NCI-H2196 treated with DMSO at 0.1 percent for 48 hours (cell line): ENCODE data around the gene FLOT1.
A peak's percentile ranks its signal among the peaks of the same experiment; 100 is the strongest.

Experiments
- DNase-seq: peaks from one replicate; lab custom pipeline; 2025; ENCODE audit not compliant: unreplicated experiment; lab: John Stamatoyannopoulos, UW

FLOT1 gene

GRCh38 chr6:30705620-30706019, 36.9 kb downstream of the FLOT1 start:
- no peak for DNase-seq

DNA sequence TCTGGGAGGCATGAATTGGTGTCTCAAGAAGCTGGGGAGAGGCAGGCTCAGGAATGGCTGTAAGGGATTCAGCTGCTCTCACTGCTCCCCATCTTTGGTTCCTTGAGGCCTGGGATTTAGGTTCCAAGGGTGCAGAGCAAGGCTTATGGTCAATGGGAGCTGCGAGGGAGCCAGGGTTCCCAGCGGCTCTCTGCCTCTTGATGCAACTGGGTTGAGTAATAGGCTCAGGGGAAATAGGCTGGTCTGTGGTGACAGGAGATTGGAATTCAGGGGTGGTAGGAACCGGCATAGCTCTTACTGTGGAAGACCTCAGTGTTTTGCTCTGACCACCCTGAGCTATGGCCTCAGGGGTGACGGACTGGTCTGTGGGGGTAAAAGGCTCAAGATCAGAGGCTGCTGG, 38.7 kb downstream of the FLOT1 start:
- DNase-seq: no peak

GRCh38 chr6:30703011-30703410, 39.5 kb downstream of the FLOT1 start:
- DNase-seq: no peak

DNA sequence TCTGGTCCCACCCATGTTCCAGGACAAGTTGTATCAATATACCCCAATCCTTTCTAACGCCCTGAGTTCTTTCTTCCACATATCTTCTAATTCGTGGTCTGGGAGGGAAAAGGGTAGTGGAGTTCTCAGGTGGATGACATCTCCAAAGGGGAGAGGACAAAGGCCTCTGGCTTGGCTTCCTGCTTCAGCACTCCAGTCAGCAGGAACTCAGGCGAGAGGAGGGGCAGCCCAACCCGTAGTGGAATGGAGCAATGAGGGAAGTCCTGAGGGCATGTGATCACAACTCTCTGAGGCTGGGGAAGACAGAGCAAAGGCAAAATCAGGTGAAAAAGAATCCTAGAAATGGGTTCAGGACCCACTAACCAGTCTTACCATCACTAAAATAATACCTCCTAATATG, 42.1 kb downstream of the FLOT1 start:
- no peak for DNase-seq

DNA sequence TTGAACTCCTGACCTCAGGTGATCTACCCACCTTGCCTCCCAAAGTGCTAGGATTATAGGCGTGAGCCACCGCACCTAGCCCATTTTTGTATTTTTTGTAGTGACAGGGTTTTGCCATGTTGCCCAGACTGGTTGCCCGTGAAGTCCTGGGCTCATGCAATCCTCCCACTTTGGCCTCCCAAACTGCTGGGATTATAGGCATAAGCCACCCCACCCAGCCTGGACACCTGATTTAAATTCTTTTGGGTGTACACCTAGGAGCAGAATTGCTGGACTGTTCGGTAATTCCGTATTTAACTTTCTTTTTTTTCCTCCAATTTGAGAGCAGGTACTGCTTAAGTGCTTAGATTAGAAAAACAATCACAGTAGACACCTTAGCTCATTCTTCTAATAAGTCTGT, 46.1 kb downstream of the FLOT1 start:
- no peak for DNase-seq

DNA sequence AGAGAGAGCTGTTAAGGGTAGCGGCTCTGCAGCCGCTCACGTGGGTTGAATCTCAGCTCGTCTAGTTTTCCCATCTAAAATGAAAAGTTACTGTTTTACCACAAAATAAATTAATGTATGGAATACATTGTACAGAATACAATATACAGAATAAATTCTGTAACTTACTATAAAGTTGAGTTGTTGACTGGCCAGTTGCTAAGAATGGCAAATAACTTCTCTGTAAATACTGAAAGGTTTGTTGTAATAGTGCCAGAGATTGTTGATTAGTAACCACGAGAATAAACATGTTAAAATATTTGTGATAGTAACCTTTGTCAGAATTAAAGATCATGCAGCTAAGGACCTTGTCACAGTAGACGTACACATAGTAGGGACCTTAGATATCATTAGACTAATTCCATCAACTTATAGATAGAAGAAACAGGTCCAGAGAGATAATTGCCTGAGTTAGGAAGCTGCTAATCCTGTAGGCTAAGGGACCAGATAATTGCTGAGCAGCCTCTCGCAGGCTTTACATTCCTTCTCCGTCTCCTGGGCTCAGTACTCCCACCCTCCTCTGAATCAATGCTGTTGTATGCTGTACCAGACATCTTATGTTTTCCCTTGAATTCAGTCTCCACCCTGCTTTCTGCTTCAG, 51.2 kb downstream of the FLOT1 start:
- no peak for DNase-seq

DNA sequence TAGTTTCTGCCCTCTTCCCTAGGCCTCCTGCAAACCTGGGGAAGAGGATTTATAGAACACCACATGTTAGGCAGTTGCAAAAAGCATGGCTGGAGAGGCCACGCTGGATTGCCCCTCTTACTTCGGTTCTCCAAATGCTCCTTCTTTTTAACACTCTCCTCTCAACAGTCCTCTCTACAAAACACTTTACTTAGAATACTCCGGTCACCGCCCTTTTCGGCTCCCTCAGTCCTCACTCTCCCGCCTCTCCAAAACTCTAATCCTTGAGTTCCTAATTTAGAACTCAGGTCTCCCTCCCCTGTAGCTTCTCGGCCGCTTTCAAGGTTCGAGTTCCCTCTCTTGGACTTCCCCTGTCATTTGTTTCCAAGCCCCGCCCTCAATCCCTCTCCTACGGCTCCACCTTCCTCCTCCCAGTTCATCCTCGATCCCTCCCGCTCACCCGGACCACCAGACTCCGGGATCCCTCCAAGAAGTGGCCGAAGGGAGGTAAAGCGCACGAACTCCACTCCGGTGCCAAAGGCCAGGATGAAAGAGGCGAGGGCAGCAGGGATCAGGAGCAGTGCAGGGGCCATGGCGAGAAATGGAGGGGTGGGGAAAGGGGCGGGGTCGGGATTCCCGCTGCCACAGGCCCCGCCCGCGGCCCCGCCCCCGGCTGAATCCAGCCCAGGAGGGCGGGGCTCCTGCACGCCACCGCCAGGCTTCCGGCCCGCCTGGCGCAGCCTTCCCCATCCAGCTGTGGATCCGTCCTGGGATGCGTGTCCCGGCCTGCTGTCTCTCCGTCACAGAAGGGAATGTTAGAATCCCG, 51.9 kb downstream of the FLOT1 start, which contains the start of gene NRM:
Gene NRM (minus strand): TSS at position 582 of the 805 bp plus-strand sequence. CDS start 10 bp downstream, at position 572.
- peak; percentile 75 for DNase-seq

GRCh38 chr6:30689985-30690384, 52.5 kb downstream of the FLOT1 start:
- no peak for DNase-seq

DNA sequence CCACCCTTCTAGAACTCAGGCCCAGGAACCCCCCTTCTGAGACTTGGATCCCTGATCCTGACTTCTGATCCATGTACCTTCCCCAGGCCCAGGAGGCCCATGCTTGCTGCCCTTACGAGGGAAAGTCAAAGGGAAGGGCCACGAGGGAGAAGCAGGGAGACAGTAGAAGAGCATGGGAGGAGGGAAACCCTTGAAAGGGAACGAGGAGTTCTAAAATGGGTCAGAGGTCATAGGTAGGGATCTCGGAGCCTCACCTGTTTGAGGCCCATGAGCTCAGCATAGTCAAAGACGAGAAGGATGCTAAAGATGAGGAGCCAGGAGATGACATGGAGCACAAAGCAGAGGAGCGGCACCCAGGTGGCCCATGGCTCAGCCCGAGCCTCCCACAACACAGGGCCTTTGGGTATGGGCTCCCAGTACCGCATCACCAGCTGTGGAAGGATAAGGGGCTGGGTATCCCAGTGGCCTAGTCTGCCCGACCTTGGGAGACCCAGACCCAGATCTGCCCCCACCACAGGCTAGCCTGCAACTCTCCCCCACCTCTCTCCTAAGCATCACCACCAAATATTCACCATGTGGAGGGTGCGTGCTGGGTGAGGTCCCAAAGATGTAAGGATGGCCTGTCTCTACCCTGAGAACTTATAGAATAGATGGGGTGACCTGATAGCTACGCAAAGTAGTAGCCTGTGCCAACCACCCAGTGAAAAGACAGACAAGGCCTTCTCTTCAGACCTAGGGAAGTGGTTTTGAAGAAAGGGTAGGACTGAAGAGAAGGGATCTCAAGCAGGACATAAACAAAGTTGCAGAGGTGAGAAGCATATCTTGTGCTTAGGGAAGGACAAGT, 53.2 kb downstream of the FLOT1 start:
- no peak for DNase-seq

DNA sequence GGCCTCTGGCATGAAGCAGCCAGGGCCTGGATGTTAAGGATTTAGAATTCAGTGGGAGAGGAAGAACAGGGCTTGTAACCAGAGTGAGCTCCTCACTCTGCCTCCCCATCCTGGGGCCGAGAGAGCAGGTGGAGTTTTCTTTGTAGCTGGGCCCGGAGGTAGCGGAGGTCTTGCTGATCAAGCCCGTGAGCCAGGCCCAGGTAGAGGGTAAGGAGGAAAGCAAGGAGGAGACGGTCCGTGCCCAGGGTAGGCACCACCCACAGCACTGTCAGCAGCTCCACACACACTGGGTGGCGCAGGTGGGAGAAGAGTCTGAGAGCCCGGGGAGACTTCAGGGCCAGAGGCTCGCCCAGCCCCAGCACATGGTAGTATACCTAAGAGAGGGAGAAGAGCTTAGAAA, 53.9 kb downstream of the FLOT1 start:
- no peak for DNase-seq

GRCh38 chr6:30687659-30688431, 54.6 kb downstream of the FLOT1 start:
- no peak for DNase-seq

DNA sequence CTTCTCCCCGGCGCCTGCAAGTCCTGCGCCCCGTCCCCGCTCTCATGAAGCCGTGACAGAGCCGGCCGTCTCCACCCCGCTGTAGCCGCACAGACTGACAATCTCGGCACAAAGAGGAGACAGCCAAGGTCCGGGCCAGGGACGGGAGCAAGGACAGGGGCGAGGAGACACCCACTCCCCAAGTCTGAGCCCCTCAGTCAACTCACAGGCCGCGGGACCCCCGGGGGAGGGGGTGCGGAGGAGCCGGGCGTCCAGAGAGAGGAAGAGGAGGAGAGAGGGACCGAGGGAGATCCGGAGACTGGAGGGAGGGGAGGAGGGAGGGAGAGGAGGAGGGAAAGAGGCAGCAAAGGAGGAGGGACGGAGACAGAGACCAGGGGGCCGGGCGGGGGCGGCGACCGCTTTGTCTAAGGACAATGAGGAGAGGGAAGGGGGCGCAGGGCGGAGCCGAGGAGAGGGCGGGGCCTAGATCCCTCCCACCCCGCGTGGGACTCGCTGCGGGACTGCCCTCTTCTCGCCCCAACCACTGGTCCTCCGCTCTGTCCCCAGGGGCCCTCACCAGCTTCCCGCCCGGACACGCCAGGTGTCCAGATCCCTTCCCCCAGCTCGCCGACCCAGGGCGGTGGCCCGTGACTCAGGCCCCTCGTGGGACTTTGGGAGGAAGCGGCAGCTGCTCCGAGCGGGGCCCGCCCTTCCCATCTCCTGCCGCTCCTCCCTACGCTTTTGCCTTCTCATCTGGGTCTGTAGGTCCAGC, 55.4 kb downstream of the FLOT1 start:
- DNase-seq: peak; percentile 58

DNA sequence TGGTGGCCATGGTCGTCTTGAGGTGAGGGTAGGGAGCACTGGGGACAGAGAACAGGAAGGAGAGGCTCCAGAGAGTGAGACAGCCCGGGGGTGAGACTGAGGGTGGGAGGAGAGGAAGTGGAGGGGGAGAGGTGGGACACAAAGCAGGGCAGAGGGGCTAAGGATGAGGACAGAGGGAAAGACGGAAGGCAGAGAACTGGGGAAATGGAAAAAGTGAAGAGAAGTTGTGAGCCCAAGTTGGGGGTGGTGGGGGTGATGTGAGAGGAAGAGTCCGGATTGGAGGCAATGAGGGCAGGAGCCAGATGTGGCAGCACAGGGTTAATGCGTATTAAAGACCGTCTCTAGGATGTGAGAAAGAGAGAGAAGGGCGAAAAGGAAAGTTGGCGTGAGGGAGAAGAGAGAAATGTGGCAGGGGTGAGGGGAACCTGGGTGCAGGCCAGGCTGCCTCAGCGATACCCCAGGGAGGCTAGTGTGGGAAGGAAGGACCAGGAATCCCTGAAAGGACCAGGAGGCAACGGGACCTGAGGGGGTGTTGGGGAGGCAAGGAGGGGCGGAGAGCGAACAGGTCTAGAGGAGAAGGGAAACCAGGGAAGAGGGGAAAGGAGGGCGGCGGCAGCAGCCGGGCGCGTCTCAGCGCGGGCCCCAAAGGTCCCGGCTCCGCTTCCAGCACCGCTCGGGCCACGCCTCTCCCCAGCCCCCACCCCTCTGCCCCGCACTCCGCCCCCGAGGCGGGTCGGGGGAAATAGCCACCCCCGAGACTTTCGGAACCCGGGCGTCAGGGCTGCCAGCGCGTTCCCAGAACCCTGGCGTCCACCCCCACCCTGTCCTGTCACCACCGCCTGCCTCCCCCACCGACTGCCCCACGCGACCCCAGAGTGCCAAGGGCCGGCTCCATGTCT, 56.2 kb downstream of the FLOT1 start, which contains the start of gene PPP1R18:
Gene PPP1R18 (minus strand): TSS at position 637 of the 899 bp plus-strand sequence. CDS start 627 bp downstream, at position 10.
- no peak for DNase-seq

DNA sequence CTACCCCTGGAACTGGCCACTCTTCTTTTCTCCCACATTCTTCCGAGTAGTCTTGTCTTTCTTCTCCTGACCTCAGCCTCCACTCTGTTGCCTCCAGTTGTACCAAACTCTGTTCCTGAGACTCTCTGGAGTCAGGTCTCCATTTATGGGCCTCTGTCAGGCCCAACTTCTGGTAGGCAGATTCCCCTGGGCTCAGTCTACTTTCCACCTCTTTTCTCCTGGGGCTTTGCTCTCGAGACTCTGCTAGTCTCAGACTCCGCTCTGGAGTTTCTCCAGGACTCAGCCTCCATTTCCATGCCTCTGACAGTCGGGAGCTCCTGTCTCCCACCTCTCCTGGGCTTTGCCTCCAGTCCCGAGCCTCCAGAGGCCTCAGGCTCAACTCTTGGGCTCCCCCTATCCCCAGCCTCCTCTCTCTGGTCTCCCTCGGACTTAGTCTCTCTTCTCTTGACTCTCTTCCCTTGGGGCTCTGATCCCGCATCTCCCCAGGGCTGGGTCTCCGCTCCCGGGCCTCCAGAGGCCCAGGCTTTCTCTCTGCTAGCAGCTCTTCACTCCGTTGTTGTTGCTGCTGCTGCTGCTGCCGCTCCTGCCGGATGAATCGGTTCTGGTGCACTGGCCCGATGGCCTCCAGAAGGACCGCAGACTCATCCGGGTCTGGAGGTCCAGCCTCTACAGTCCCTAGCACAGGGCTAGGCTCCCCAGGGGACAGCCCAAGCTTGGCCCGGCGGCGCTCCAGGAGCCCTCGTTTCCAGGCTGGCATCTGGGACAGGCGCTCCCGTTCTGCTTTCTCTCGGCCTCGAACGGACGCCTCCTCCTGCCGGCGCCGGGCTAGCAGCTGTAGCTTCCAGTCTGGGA, 57.1 kb downstream of the FLOT1 start:
- no peak for DNase-seq

- no peak for DNase-seq
Observed at GRCh38 chr6:30684386-30685156, 57.9 kb downstream of the FLOT1 start.

GRCh38 chr6:30683980-30684338, 58.5 kb downstream of the FLOT1 start:
- no peak for DNase-seq

GRCh38 chr6:30683183-30683979, 59.1 kb downstream of the FLOT1 start:
- DNase-seq: no peak
